ENCODE measurements around the gene LRMDA.

DNA sequence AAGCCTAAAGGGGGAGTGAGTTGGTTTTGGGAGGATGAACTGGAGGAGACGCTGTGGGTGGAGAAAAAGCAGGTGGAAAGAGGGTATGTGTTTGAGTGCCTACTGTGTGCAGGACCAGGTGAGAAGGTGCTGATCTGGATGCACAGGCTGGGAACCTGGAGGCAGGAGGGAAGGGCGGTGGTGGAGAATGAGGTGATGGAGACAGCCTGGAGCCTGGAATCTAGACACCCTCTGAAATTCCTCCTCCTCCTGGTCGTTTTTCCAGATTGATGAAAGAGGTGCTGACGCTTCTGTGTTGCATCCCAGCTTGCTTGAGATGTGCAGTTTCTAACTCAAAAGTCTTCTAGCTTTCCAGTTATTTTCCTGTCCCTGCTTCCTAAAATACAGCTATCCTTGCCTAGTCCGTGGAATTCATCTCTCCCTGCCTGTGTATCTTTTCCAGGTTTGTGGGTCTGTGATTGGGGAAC lies 67.5 kb downstream of the LRMDA start:
- TF ChIP-seq, protein P1, sequence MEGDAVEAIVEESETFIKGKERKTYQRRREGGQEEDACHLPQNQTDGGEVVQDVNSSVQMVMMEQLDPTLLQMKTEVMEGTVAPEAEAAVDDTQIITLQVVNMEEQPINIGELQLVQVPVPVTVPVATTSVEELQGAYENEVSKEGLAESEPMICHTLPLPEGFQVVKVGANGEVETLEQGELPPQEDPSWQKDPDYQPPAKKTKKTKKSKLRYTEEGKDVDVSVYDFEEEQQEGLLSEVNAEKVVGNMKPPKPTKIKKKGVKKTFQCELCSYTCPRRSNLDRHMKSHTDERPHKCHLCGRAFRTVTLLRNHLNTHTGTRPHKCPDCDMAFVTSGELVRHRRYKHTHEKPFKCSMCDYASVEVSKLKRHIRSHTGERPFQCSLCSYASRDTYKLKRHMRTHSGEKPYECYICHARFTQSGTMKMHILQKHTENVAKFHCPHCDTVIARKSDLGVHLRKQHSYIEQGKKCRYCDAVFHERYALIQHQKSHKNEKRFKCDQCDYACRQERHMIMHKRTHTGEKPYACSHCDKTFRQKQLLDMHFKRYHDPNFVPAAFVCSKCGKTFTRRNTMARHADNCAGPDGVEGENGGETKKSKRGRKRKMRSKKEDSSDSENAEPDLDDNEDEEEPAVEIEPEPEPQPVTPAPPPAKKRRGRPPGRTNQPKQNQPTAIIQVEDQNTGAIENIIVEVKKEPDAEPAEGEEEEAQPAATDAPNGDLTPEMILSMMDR (IDR thresholded peaks at IDR 0.05), result no peak
- no peak for TF ChIP-seq EP300 (IDR thresholded peaks at IDR 0.05; ENCODE audit: low read depth)

Data from transverse colon (tissue), 3 donors.